B cell (primary cell): Measurements from ENCODE around the gene SYCP2. TPM values are rescaled to one million over a fixed set of nuclear protein-coding genes. Genes with fewer than 3 reads are reported as not detected.

ENCODE experiments used
- ATAC-seq: fragments of 200-7000 bp; cut with Tn5 transposase; one replicate; pipeline ENCODE4 v1.10.0; 2021; ENCODE audit warnings: low read depth, mild to moderate bottlenecking, moderate number of reproducible peaks, moderate library complexity
- CTCF ChIA-PET: fragments of 350-600 bp; sonication (Branson Sonifier 250); formaldehyde crosslinking; loops from one replicate; lab custom pipeline; 2021; ENCODE audit warnings: antibody characterized with exemption, inconsistent platforms; lab: Charles Lee
- POLR2A ChIA-PET: fragments of 350-600 bp; sonication (Branson Sonifier 250); formaldehyde crosslinking; loops from one replicate; lab custom pipeline; 2021; ENCODE audit warnings: antibody characterized with exemption; lab: Charles Lee
- DNase-seq: peaks from one replicate; pipeline ENCODE4 v3.0.0; 2013
- H2AFZ ChIP-seq: 2 replicates; pipeline ENCODE4 v1.6.1; 2012; ENCODE audit warnings: mild to moderate bottlenecking, low read depth, low read length; ENCODE audit not compliant: insufficient read depth, poor library complexity, severe bottlenecking
- H3K27ac ChIP-seq, 2 donors: 1 replicate in 1 of 2; 2 replicates in 1 of 2; pipeline ENCODE4 v1.5.1; 2012 to 2013; ENCODE audit warnings: low read length in 2 of 2, mild to moderate bottlenecking in 2 of 2, moderate library complexity in 1 of 2
- H3K27me3 ChIP-seq, 4 experiments: fragments of 200-600 bp in 1 of 4; sonication (generic) in 1 of 4; replicated peaks in 1 of 4; 1 replicate in 2 of 4; 2 replicates in 2 of 4; pipeline versions ENCODE4 v1.6.1 to v1.7.0; 2013 to 2016; ENCODE audit warnings: low read length in 3 of 4, mild to moderate bottlenecking in 2 of 4, mixed read lengths in 1 of 4, moderate library complexity in 1 of 4; ENCODE audit not compliant: insufficient read depth in 4 of 4, control insufficient read depth in 3 of 4; ENCODE audit errors: control extremely low read depth in 1 of 4
- H3K36me3 ChIP-seq, 2 experiments: replicated peaks in 1 of 2; 1 replicate in 1 of 2; 2 replicates in 1 of 2; pipeline versions ENCODE4 v1.6.1 to v1.7.1; 2013; ENCODE audit warnings: low read length in 1 of 2; ENCODE audit not compliant: insufficient read depth in 2 of 2, control insufficient read depth in 1 of 2; ENCODE audit errors: control extremely low read depth in 1 of 2, extremely low read depth in 1 of 2
- H3K4me1 ChIP-seq, 2 donors: fragments of 200-600 bp in 1 of 2; sonication (generic) in 1 of 2; 1 replicate in 1 of 2; 2 replicates in 1 of 2; pipeline versions ENCODE4 v1.5.1 to v1.6.1; 2013 to 2017; ENCODE audit warnings: low read length in 2 of 2; ENCODE audit not compliant: control insufficient read depth in 2 of 2, insufficient read depth in 2 of 2
- H3K4me2 ChIP-seq: replicated peaks from 2 replicates; pipeline ENCODE3; 2012; ENCODE audit warnings: mild to moderate bottlenecking, low read depth, low read length; ENCODE audit not compliant: poor library complexity, severe bottlenecking
- H3K4me3 ChIP-seq, 5 experiments: fragments of 200-600 bp in 1 of 5; sonication (generic) in 1 of 5; 1 replicate in 3 of 5; 2 replicates in 2 of 5; pipeline versions ENCODE4 v1.5.1 to v1.7.0; 2011 to 2016; ENCODE audit warnings: low read length in 4 of 5, mild to moderate bottlenecking in 4 of 5, low read depth in 2 of 5, control low read depth in 1 of 5, moderate library complexity in 1 of 5; ENCODE audit not compliant: insufficient read depth in 1 of 5; ENCODE audit errors: control extremely low read depth in 1 of 5, extremely low read depth in 1 of 5
- H3K79me2 ChIP-seq: fragments of 200-600 bp; sonication (generic); one replicate; pipeline ENCODE4 v1.6.0; 2016; ENCODE audit warnings: low read length; ENCODE audit not compliant: control insufficient read depth, insufficient read depth
- H3K9ac ChIP-seq: fragments of 200-600 bp; sonication (generic); 2 replicates; pipeline ENCODE4 v1.6.1; 2017; ENCODE audit warnings: mild to moderate bottlenecking, low read length, moderate library complexity
- H3K9me3 ChIP-seq, 3 donors: one replicate each; pipeline versions ENCODE4 v1.6.1 to v1.7.1; 2013; ENCODE audit warnings: low read length in 2 of 3; ENCODE audit not compliant: control insufficient read depth in 2 of 3, insufficient read depth in 1 of 3; ENCODE audit errors: control extremely low read depth in 1 of 3
- H4K20me1 ChIP-seq: 2 replicates; pipeline ENCODE4 v1.6.0; 2012; ENCODE audit warnings: mild to moderate bottlenecking, low read length; ENCODE audit not compliant: insufficient read depth, control insufficient read depth, poor library complexity, severe bottlenecking
- H3K27ac Mint-ChIP-seq: one replicate; pipeline ENCODE4 v1.8.0; 2021; ENCODE audit warnings: mixed read lengths
- H3K27me3 Mint-ChIP-seq: one replicate; pipeline ENCODE4 v1.8.0; 2021; ENCODE audit warnings: mixed read lengths
- H3K4me1 Mint-ChIP-seq: one replicate; pipeline ENCODE4 v1.8.0; 2021; ENCODE audit warnings: mixed read lengths
- H3K4me3 Mint-ChIP-seq: one replicate; pipeline ENCODE4 v1.8.0; 2021; ENCODE audit warnings: mixed read lengths
- H3K9me3 Mint-ChIP-seq: one replicate; pipeline ENCODE4 v1.8.0; 2022; ENCODE audit warnings: mixed read lengths; ENCODE audit not compliant: insufficient read depth
- CTCF ChIP-seq: fragments of 200-600 bp; IDR thresholded peaks from one replicate; pipeline ENCODE4 v1.8.0; 2022; ENCODE audit warnings: antibody characterized with exemption, mild to moderate bottlenecking
- EZH2 ChIP-seq: IDR thresholded peaks from 2 replicates; pipeline ENCODE4 v1.6.1; 2012; ENCODE audit warnings: borderline replicate concordance, low read depth, mild to moderate bottlenecking, moderate library complexity, low read length; ENCODE audit not compliant: insufficient read depth, poor library complexity, severe bottlenecking
- WGBS: methylation state at CpG from one replicate; pipeline ENCODE4 v1.1.5; 2013; ENCODE audit warnings: missing lambda C conversion rate; ENCODE audit not compliant: insufficient coverage; 5-methylcytosine and 5-hydroxymethylcytosine counted together
- intact Hi-C: fragments of 100-400 bp; cut with micrococcal nuclease; formaldehyde crosslinking; loops from one replicate; pipeline ENCODE4 v1.10.0; 2022
- polyA plus RNA-seq: library from polyadenylated mRNA; depleted of rRNA; stranded (reverse); fragments of >200 nt; gene quantifications from 2 replicates; pipeline ENCODE4 v1.2.3, GENCODE V29; 2012
- total RNA-seq, 2 donors: library from RNA; stranded (reverse); fragments of 120-200 nt in 1 of 2; gene quantifications; 1 replicate in 1 of 2; 2 replicates in 1 of 2; pipeline versions ENCODE4 v1.2.3 to v1.2.4, GENCODE V29; 2013 to 2022

Gene SYCP2
- total and polyA plus RNA-seq, 2 donors (not counting 1 experiment from before 2014, with no cell fraction given): 0.98 to 4.5 TPM

DNA sequence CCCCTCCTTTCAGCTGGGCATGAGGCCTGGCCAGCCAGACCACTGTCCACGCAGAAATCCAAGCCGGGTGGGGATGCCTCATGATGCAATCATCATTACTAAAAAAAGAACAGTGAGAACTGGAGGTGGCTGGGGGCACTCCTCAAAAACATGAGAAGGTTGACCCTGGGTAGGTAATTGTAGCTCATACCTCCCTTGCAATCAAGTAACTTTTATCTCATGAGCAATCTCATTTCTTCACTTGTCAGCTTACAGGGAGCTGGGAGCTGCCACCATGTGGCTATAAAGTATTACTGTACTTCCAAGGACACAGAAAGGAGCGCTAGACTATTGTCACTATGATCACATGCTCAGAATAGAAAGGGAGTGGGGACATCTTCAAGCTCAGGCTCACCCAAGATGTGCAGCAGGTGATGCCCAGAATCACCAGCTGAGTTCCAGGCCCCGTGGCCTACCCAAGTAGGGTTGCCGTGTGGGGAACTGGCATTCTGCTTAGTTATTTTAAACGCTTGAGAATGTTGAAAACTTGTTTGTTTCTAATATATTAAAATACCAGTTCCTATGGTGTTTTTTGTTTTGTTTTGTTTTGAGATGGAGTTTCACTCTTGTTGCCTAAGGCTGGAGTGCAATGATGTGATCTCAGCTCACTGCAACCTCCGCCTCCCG lies 21.8 kb upstream of the SYCP2 start:
- H3K9ac ChIP-seq: no peak overlapping the region
- Mint-ChIP-seq H3K27me3 (no peaks in the 10 kb centered on the region), H3K4me1 (no peaks in the 10 kb centered on the region), H3K4me3 (no peak overlapping the region), H3K27ac (no peak overlapping the region), H3K9me3 (no peaks in the 10 kb centered on the region)
- POLR2A ChIA-PET: no interaction called here
- CTCF ChIA-PET: interaction anchor here (1.3 to 1.9 kb wide), 3 partner anchors 9 to 28 kb away, joined by 3 to 7 read pairs (median 5); partner anchors contain the start of genes FAM217B and PPP1R3D
- no peak for ATAC-seq
- no peak overlapping the region for H3K4me3 ChIP-seq
- no peaks in the 10 kb centered on the region for H3K79me2 ChIP-seq
- no peak overlapping the region for H2AFZ ChIP-seq
- intact Hi-C loops: no loop called here
- H3K27me3 ChIP-seq: no peaks in the 10 kb centered on the region
- 83% methylated on average over 2 of the region's 8 CpGs for WGBS
- H3K4me1 ChIP-seq: no peaks in the 10 kb centered on the region
- TF ChIP-seq EZH2: no peak
- TF ChIP-seq CTCF: no peak
- H4K20me1 ChIP-seq: no peaks in the 10 kb centered on the region
- H3K27ac ChIP-seq: no peak overlapping the region
- no peaks in the 10 kb centered on the region for H3K9me3 ChIP-seq
- no peak overlapping the region for H3K4me2 ChIP-seq
- H3K36me3 ChIP-seq: peaks cover 0 to 3% of the 10 kb centered on the region in 2 experiments
- no peak for DNase-seq

- Histone ChIP-seq H3K79me2 (no peaks in the 10 kb centered on the region), H3K4me3 (no peak overlapping the region), H3K9me3 (no peaks in the 10 kb centered on the region), H3K4me1 (no peaks in the 10 kb centered on the region), H3K4me2 (no peak overlapping the region), H2AFZ (no peak overlapping the region), H3K36me3 (peaks cover 0 to 3% of the 10 kb centered on the region in 2 experiments), H3K27ac (no peak overlapping the region), H3K27me3 (no peaks in the 10 kb centered on the region), H4K20me1 (no peaks in the 10 kb centered on the region), H3K9ac (no peak overlapping the region)
- Mint-ChIP-seq H3K9me3 (no peaks in the 10 kb centered on the region), H3K27me3 (no peaks in the 10 kb centered on the region), H3K27ac (no peak overlapping the region), H3K4me3 (no peak overlapping the region), H3K4me1 (no peaks in the 10 kb centered on the region)
- DNase-seq (no peak), ATAC-seq (no peak)
- ChIA-PET CTCF (interaction anchor here (1.3 to 2.9 kb wide), 4 partner anchors 9 to 27 kb away, joined by 3 to 11 read pairs (median 6); partner anchors contain the start of genes FAM217B and PPP1R3D), POLR2A (no interaction called here)
- WGBS: 100% methylated on average over 4 of the region's 4 CpGs
- no peak for TF ChIP-seq CTCF
- TF ChIP-seq EZH2: no peak
- intact Hi-C loops: no loop called here
Observed at GRCh38 chr20:59954718-59955117, 21.3 kb upstream of the SYCP2 start.
